ENCODE measurements around the gene CTSZ.

The CTSZ gene

GRCh38 chr20:59040667-59041066 lies 33.6 kb upstream of the CTSZ start:
- H3K4me3 ChIP-seq (replicated peaks; ENCODE audit: low read depth, low read length): peak overlapping the region; percentile 85
- TF ChIP-seq, protein P1, sequence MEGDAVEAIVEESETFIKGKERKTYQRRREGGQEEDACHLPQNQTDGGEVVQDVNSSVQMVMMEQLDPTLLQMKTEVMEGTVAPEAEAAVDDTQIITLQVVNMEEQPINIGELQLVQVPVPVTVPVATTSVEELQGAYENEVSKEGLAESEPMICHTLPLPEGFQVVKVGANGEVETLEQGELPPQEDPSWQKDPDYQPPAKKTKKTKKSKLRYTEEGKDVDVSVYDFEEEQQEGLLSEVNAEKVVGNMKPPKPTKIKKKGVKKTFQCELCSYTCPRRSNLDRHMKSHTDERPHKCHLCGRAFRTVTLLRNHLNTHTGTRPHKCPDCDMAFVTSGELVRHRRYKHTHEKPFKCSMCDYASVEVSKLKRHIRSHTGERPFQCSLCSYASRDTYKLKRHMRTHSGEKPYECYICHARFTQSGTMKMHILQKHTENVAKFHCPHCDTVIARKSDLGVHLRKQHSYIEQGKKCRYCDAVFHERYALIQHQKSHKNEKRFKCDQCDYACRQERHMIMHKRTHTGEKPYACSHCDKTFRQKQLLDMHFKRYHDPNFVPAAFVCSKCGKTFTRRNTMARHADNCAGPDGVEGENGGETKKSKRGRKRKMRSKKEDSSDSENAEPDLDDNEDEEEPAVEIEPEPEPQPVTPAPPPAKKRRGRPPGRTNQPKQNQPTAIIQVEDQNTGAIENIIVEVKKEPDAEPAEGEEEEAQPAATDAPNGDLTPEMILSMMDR (IDR thresholded peaks at IDR 0.05; ENCODE audit: low read depth, low read length, missing control alignments): no peak
- no peak for DNase-seq (ENCODE audit: extremely low read depth, low read depth)

DNA sequence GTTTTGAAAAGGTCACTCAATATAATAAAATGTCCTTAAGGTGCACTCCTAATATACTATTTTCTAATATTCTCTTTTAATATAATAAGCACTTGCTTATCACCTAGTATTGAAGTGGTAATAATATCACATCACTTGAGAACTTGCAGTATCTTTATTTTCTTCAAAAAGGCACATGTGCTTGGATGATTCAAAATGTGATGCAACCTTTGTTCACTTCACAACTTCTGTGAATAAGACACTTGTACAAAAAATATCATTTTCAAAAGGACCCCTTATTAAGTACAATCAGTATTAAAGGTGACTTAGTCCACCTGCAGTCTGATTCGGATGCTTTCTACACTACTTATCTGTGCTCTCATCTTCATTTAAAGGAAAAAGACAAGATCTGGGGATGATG lies 32.2 kb upstream of the CTSZ start:
- H3K4me3 ChIP-seq (replicated peaks; ENCODE audit: low read depth, low read length): no peak overlapping the region
- no peak for DNase-seq (ENCODE audit: extremely low read depth, low read depth)
- TF ChIP-seq, protein P1 (IDR thresholded peaks at IDR 0.05; ENCODE audit: low read depth, low read length, missing control alignments): no peak

DNA sequence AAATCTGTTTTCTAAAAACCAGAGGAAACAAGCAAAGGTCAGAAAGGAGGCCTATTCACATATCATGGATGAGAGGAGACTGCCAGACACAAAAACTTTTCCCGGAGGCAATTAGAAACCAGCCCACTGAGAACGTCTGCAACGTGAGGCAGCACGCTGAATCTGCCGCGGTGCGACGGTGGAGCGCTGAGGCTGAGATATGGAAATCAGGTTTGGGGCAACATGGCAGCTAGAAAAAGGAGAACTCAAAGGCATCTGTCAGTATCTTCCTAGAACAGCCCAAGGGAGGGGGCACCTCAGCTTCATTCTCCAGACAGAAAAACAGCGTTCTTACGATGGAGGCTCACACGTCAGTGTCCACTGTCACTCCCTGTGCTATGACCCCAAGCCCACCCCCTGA lies 30.3 kb upstream of the CTSZ start:
- no peak for DNase-seq (ENCODE audit: extremely low read depth, low read depth)
- no peak overlapping the region for H3K4me3 ChIP-seq (replicated peaks; ENCODE audit: low read depth, low read length)
- TF ChIP-seq, protein P1 (IDR thresholded peaks at IDR 0.05; ENCODE audit: low read depth, low read length, missing control alignments): no peak

DNA sequence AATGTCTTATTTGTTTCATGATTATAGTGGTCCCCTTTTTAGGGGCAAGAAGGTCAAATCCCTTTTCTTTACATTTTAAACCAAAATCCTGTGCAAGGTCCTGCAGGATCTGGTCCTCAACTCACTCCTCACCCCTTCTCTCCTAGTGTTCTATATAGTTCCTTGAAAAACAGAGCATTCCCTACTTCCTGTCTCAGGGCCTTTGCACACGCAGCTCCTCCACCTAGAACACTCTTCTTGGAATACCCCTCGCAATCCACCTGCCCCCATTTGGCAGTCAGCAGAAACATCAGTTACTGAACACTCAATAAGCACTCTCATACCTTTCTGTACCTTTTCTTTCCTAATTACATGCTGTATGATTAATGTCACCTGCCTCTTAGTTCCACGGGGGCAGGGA lies 28.3 kb upstream of the CTSZ start:
- no peak for DNase-seq (ENCODE audit: extremely low read depth, low read depth)
- TF ChIP-seq, protein P1 (IDR thresholded peaks at IDR 0.05; ENCODE audit: low read depth, low read length, missing control alignments): no peak
- no peak overlapping the region for H3K4me3 ChIP-seq (replicated peaks; ENCODE audit: low read depth, low read length)

DNA sequence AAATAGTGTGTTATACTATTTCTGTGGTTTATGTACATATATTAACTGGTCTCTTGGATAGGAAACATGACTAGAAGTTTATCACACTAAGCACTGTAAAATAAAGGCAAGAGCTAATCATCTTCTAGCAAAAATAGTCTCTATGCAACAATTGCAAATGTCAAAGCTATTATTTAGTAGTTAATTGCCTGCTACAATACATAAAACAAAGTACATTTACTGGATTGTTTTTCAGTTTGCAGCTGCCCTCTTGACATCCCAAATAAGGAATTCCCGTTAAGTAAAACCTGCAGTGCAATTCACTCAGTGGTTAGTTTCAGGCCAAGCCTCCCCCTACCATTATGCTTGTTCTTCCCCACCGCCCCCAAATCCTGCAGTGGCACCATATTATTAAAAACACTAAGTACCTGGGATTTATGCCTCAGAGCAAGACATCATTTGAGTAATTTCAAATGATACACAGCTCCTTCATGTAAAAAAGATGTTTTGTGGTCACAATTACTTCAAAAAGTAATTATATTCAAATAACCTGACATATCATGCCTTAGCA lies 26.6 kb upstream of the CTSZ start:
- no peak for DNase-seq (ENCODE audit: extremely low read depth, low read depth)
- TF ChIP-seq, protein P1 (IDR thresholded peaks at IDR 0.05; ENCODE audit: low read depth, low read length, missing control alignments): no peak
- H3K4me3 ChIP-seq (replicated peaks; ENCODE audit: low read depth, low read length): no peak overlapping the region

- peak overlapping the region; percentile 93 for H3K4me3 ChIP-seq (replicated peaks; ENCODE audit: low read depth, low read length)
- TF ChIP-seq, protein P1 (IDR thresholded peaks at IDR 0.05; ENCODE audit: low read depth, low read length, missing control alignments): no peak
- no peak for DNase-seq (ENCODE audit: extremely low read depth, low read depth)
Observed at GRCh38 chr20:59033093-59033492, 26.0 kb upstream of the CTSZ start.

DNA sequence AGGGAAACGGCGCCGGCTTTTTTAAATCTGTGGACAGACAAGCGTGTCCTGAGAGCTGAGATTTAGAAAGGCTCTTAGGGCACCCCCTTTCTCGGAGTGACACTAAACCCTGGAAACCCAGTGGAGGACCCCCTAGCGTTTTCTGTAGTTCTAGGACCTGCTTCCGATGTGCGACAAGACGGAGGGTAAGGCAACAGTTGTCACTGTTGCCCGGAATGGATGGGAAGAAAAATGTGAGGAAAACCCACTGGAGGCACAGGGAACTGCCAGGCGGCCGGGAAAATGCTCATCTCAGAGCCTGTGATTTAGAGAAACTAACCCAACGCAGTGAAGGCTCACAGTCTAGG lies 25.6 kb upstream of the CTSZ start:
- DNase-seq (ENCODE audit: extremely low read depth, low read depth): no peak
- H3K4me3 ChIP-seq (replicated peaks; ENCODE audit: low read depth, low read length): peak overlapping the region; percentile 93
- TF ChIP-seq, protein P1 (IDR thresholded peaks at IDR 0.05; ENCODE audit: low read depth, low read length, missing control alignments): no peak

All from HFF-Myc (cell line).